Left ventricle myocardium inferior (tissue), 1 donor: ENCODE results near the gene NRXN3. TPM values are rescaled to one million over a fixed set of nuclear protein-coding genes. Genes with fewer than 3 reads are reported as not detected.

ENCODE experiments used
- DNase-seq: peaks from one replicate; pipeline ENCODE4 v3.0.0-alpha.2; 2020
- H3K27ac ChIP-seq: fragments of 200-600 bp; replicated peaks from 2 replicates; pipeline ENCODE4 v1.8.0; 2021
- H3K27me3 ChIP-seq: fragments of 200-600 bp; 2 replicates; pipeline ENCODE4 v1.8.0; 2021; ENCODE audit warnings: low read depth
- H3K36me3 ChIP-seq: fragments of 200-600 bp; 2 replicates; pipeline ENCODE4 v1.8.0; 2021
- H3K4me1 ChIP-seq: fragments of 200-600 bp; 2 replicates; pipeline ENCODE4 v1.8.0; 2021
- H3K4me3 ChIP-seq: fragments of 200-600 bp; 2 replicates; pipeline ENCODE4 v1.8.0; 2021; ENCODE audit warnings: mild to moderate bottlenecking, moderate library complexity
- H3K9me3 ChIP-seq: fragments of 200-600 bp; replicated peaks from 2 replicates; pipeline ENCODE4 v1.8.0; 2021
- intact Hi-C: fragments of 100-400 bp; cut with micrococcal nuclease; formaldehyde crosslinking; loops from one replicate; pipeline ENCODE4 v1.11.0; 2022
- total RNA-seq: library from RNA; stranded (reverse); fragmentation: NEBNext Ultra II Directional; extraction: Animal tissue kit (Norgen Biotek cat#: 25700); gene quantifications from one replicate; pipeline ENCODE4 v1.2.1, GENCODE V29; 2021
- TF ChIP-seq, protein P1 (sequence below): fragments of 200-600 bp; IDR thresholded peaks from 2 replicates; pipeline ENCODE4 v1.8.0; 2021; ENCODE audit warnings: antibody characterized with exemption, mild to moderate bottlenecking, borderline replicate concordance
- donor health status: DM: no; HTN: yes; CAD: no; lungs with severe emphysema.

Gene NRXN3
- total RNA-seq, 1 donor from 2014 or later: 1.2 TPM

DNA sequence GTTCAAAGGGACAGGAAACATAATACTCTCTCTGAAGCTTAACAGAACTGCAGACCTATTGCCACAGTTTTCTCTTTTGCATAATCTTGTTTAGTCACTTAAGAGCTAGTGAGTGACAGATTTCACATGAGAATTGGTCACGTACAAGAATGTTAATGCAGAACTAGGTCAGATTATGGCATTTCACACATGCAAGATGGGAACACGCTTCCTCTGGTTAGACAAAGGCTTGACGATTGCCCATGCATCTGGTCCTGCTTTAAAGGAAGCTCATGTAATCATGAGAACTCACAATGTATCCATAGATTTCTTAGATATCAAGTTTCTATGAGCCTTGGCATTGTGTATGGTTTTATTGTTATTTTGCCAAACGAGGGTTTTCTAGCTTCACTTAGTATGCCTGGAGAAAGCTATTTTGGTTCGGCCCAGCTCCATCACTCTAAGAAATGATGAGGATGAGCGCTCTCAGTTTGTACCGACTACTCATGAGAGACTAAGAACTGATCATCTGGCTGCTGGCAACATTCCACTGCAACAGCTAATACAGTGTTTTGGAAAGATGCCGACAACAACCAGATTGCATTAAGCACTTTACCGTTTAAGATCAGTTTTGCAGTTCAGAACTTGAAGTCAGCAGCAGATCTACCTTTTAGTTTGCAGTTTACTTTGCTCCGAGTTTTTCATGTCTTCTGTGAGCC, 1661.2 kb downstream of the NRXN3 start:
- no peak for DNase-seq
- H3K36me3 ChIP-seq: no peaks in the 10 kb centered on the region
- peaks cover 7% of the 10 kb centered on the region for H3K4me1 ChIP-seq
- H3K4me3 ChIP-seq: no peak overlapping the region
- TF ChIP-seq, protein P1, sequence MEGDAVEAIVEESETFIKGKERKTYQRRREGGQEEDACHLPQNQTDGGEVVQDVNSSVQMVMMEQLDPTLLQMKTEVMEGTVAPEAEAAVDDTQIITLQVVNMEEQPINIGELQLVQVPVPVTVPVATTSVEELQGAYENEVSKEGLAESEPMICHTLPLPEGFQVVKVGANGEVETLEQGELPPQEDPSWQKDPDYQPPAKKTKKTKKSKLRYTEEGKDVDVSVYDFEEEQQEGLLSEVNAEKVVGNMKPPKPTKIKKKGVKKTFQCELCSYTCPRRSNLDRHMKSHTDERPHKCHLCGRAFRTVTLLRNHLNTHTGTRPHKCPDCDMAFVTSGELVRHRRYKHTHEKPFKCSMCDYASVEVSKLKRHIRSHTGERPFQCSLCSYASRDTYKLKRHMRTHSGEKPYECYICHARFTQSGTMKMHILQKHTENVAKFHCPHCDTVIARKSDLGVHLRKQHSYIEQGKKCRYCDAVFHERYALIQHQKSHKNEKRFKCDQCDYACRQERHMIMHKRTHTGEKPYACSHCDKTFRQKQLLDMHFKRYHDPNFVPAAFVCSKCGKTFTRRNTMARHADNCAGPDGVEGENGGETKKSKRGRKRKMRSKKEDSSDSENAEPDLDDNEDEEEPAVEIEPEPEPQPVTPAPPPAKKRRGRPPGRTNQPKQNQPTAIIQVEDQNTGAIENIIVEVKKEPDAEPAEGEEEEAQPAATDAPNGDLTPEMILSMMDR: no peak
- intact Hi-C loops: no loop called here
- no peaks in the 10 kb centered on the region for H3K27me3 ChIP-seq
- no peaks in the 10 kb centered on the region for H3K9me3 ChIP-seq
- no peak overlapping the region for H3K27ac ChIP-seq

DNA sequence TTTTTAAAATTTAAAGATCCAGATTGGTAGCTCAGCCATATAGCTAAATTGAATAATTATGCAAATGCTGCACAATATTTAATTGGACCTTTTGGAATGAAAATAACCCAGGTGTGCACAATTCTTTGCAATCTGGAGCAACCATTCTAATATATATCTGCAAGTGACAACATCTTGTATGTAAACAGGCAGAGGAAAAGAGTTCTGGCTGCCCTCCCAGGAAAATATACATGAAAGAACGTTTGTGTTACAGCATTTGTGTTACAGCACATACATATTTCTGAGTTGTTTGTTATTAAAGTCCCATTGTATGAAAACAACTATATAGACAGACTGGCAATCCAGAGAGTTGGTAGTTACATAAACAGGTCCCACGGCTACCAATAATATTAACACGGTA, 1663.6 kb downstream of the NRXN3 start:
- no peak overlapping the region for H3K4me3 ChIP-seq
- H3K9me3 ChIP-seq: no peaks in the 10 kb centered on the region
- H3K4me1 ChIP-seq: peaks cover 7% of the 10 kb centered on the region
- TF ChIP-seq, protein P1: no peak
- no peak for DNase-seq
- intact Hi-C loops: no loop called here
- no peaks in the 10 kb centered on the region for H3K36me3 ChIP-seq
- no peak overlapping the region for H3K27ac ChIP-seq
- H3K27me3 ChIP-seq: no peaks in the 10 kb centered on the region

DNA sequence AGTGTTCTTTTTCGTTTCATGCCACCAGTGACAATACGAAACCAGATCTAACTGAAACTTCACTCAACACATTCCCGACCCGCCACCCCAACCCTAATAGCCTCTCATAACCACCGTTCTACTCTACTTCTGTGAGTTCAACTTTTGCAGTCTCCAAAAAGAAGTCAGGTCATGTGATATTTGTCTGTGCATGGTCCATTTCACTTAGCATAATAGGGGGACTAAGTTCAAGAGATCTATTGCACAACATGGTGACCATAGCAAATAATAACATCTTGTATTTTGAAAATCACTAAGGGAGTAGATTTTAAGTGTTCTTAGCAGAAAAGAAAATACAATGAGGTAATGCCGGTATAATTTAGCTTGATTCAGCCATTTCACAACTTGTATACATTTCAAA, 1664.7 kb downstream of the NRXN3 start:
- TF ChIP-seq, protein P1: no peak
- no peak for DNase-seq
- H3K27me3 ChIP-seq: no peaks in the 10 kb centered on the region
- peaks cover 9% of the 10 kb centered on the region for H3K4me1 ChIP-seq
- intact Hi-C loops: no loop called here
- no peak overlapping the region for H3K4me3 ChIP-seq
- no peak overlapping the region for H3K27ac ChIP-seq
- no peaks in the 10 kb centered on the region for H3K36me3 ChIP-seq
- no peaks in the 10 kb centered on the region for H3K9me3 ChIP-seq

DNA sequence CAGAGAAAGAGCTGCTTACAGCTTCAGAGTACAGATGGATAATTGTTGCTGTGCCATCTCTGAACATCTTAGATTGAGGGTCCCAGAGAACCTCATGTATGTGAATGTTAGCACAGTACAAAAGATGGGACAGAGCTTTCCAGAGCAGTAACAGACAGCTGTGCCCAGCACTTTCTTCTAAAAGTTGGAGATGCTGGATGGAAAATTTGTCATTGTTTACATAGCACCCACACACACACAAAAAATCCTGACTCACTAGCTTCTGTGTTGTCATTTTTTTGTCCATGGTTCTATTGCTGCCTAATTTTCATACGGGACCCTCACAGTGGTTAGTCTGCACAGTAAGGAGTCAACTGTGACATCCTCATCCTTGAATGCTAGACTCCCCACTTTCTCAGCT, 1666.4 kb downstream of the NRXN3 start:
- Histone ChIP-seq H3K4me3 (no peak overlapping the region), H3K36me3 (no peaks in the 10 kb centered on the region), H3K27me3 (no peaks in the 10 kb centered on the region), H3K4me1 (peaks cover 11% of the 10 kb centered on the region), H3K27ac (no peak overlapping the region), H3K9me3 (no peaks in the 10 kb centered on the region)
- no peak for DNase-seq
- TF ChIP-seq, protein P1: no peak
- intact Hi-C loops: no loop called here

DNA sequence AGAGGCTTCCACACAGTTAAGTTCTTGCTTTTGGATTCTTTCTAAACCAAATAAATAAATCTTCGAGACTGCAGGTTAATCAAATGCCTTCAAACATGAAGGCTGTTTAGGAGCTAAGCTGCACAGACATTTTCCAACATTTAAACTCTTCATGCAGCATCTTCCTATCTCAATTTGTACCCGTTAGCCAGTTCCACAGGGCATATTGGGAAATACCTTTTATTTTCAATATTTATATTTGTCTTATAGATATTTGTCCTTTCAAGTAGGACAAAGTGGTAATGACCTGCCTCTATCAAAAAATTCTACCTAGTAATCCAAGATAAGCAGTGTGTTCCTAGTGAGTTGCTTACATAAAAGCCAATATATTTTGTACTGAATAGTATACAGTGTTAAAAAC, 1667.5 kb downstream of the NRXN3 start:
- Histone ChIP-seq H3K36me3 (no peaks in the 10 kb centered on the region), H3K9me3 (no peaks in the 10 kb centered on the region), H3K4me3 (no peak overlapping the region), H3K27ac (no peak overlapping the region), H3K27me3 (no peaks in the 10 kb centered on the region), H3K4me1 (peaks cover 13% of the 10 kb centered on the region)
- intact Hi-C loops: no loop called here
- TF ChIP-seq, protein P1: no peak
- no peak for DNase-seq
